GM12878 (cell line): ENCODE measurements around the gene HOXC9. TPM values are rescaled to one million over a fixed set of nuclear protein-coding genes. Genes with fewer than 3 reads are reported as not detected.

ENCODE experiments used
- BACH1 ChIP-seq: fragments of 450-650 bp; IDR thresholded peaks from 2 replicates; pipeline ENCODE4 v1.6.1; 2017; ENCODE audit warnings: mild to moderate bottlenecking, borderline replicate concordance
- BCL3 ChIP-seq: IDR thresholded peaks from 2 replicates; pipeline ENCODE4 v1.6.1; 2011; ENCODE audit warnings: borderline replicate concordance, low read depth, mild to moderate bottlenecking, moderate library complexity, low read length; ENCODE audit not compliant: insufficient read depth, poor library complexity, severe bottlenecking
- CHD1 ChIP-seq: IDR thresholded peaks from 2 replicates; pipeline ENCODE4 v1.6.1; 2012; ENCODE audit warnings: low read depth, low read length, improper control_type of control experiment
- CHD2 ChIP-seq: IDR thresholded peaks from 2 replicates; pipeline ENCODE4 v1.6.1; 2011; ENCODE audit warnings: low read depth, low read length, improper control_type of control experiment, borderline replicate concordance
- E2F4 ChIP-seq: IDR thresholded peaks from 2 replicates; pipeline ENCODE4 v1.6.1; 2012; ENCODE audit warnings: low read depth, low read length, improper control_type of control experiment
- EGR1 ChIP-seq, 2 experiments: IDR thresholded peaks; 1 replicate in 1 of 2; 2 replicates in 1 of 2; pipeline ENCODE4 v1.6.1; 2011 to 2012; ENCODE audit warnings: low read depth in 2 of 2, low read length in 2 of 2, borderline replicate concordance in 1 of 2, mild to moderate bottlenecking in 1 of 2, moderate library complexity in 1 of 2
- ELK1 ChIP-seq: IDR thresholded peaks from 2 replicates; pipeline ENCODE4 v1.6.1; 2012; ENCODE audit warnings: low read depth, low read length, improper control_type of control experiment
- FOXK2 ChIP-seq: fragments of 450-650 bp; IDR thresholded peaks from 2 replicates; pipeline ENCODE4 v1.6.1; 2017; ENCODE audit warnings: mild to moderate bottlenecking, moderate library complexity
- IRF4 ChIP-seq: IDR thresholded peaks from 2 replicates; pipeline ENCODE4 v1.6.1; 2011; ENCODE audit warnings: low read depth, low read length
- JUNB ChIP-seq: IDR thresholded peaks from 2 replicates; pipeline ENCODE4 v1.6.1; 2016; ENCODE audit warnings: antibody characterized with exemption, mild to moderate bottlenecking
- LARP7 ChIP-seq: fragments of 450-650 bp; IDR thresholded peaks from 2 replicates; pipeline ENCODE4 v1.6.1; 2017; ENCODE audit warnings: mild to moderate bottlenecking
- MYB ChIP-seq: fragments of 150-350 bp; IDR thresholded peaks from 2 replicates; pipeline ENCODE4 v1.6.1; 2014; ENCODE audit warnings: mild to moderate bottlenecking, low read depth, low read length, borderline replicate concordance
- NFYA ChIP-seq: IDR thresholded peaks from 2 replicates; pipeline ENCODE4 v1.6.1; 2011; ENCODE audit warnings: low read depth, mild to moderate bottlenecking, low read length, improper control_type of control experiment, borderline replicate concordance
- NRF1 ChIP-seq: conservative IDR thresholded peaks from 2 replicates; pipeline ENCODE4 v1.6.1; 2011; ENCODE audit warnings: mild to moderate bottlenecking, low read depth, low read length, improper control_type of control experiment
- PKNOX1 ChIP-seq: fragments of 450-650 bp; IDR thresholded peaks from 2 replicates; pipeline ENCODE4 v1.6.1; 2016; ENCODE audit warnings: mild to moderate bottlenecking
- POLR2A ChIP-seq: IDR thresholded peaks from 2 replicates; pipeline ENCODE4 v1.6.1; 2011; ENCODE audit warnings: low read depth, mild to moderate bottlenecking, low read length
- POU2F2 ChIP-seq: IDR thresholded peaks from 3 replicates; pipeline ENCODE4 v1.6.1; 2011; ENCODE audit warnings: low read depth, mild to moderate bottlenecking, low read length, borderline replicate concordance
- SP1 ChIP-seq: IDR thresholded peaks from one replicate; pipeline ENCODE4 v1.6.1; 2011; ENCODE audit warnings: low read depth, low read length
- SREBF2 ChIP-seq: IDR thresholded peaks from 2 replicates; pipeline ENCODE4 v1.6.1; 2012; ENCODE audit warnings: mild to moderate bottlenecking, low read length
- SRF ChIP-seq, 2 experiments: IDR thresholded peaks; 2 replicates each; pipeline ENCODE4 v1.6.1; 2011; ENCODE audit warnings: low read depth in 2 of 2, low read length in 2 of 2, mild to moderate bottlenecking in 1 of 2, moderate library complexity in 1 of 2
- SUZ12 ChIP-seq: fragments of 200-600 bp; sonication (generic); IDR thresholded peaks from one replicate; pipeline ENCODE4 v1.6.1; 2018; ENCODE audit warnings: antibody characterized with exemption, mild to moderate bottlenecking; ENCODE audit not compliant: unreplicated experiment
- ZZZ3 ChIP-seq: IDR thresholded peaks from 2 replicates; pipeline ENCODE4 v1.6.1; 2011; ENCODE audit warnings: low read depth; ENCODE audit not compliant: control insufficient read depth, insufficient read length
- polyA plus RNA-seq, 11 experiments: library from polyadenylated mRNA; depleted of rRNA in 4 of 11; unstranded in 6 of 11; stranded (reverse) in 5 of 11; fragments of >200 nt; fragmentation: Nextera tagmentation in 4 of 11; fragmentation: Illumina TruSeq in 1 of 11; extraction: Ambion mirVana in 4 of 11; extraction: Trizol in 1 of 11; gene quantifications; 1 replicate in 1 of 11; 2 replicates in 10 of 11; pipeline versions ENCODE4 v1.2.1 to v1.2.3, GENCODE V29; 2011 to 2016; ENCODE audit warnings: inconsistent platforms in 2 of 11, missing spikeins in 2 of 11, low read depth in 1 of 11
- total RNA-seq, 4 experiments: library from RNA; depleted of rRNA in 3 of 4; stranded (reverse); fragments of >200 nt in 3 of 4; fragmentation: Illumina TruSeq in 1 of 4; extraction: Trizol in 1 of 4; gene quantifications; 2 replicates each; pipeline versions ENCODE4 v1.2.1 to v1.2.3, GENCODE V29; 2013 to 2021
- TF ChIP-seq, protein P1 (sequence below): IDR thresholded peaks from 2 replicates; pipeline ENCODE4 v1.6.1; 2012; ENCODE audit warnings: low read depth, low read length, improper control_type of control experiment
- TF ChIP-seq, protein P2 (sequence below): fragments of 450-650 bp; IDR thresholded peaks from 2 replicates; pipeline ENCODE4 v1.6.1; 2017; ENCODE audit warnings: mild to moderate bottlenecking

The HOXC9 gene
- total and polyA plus RNA-seq, 10 of the 15 experiments (the other 5 are each of a cell fraction or from before 2014, with no cell fraction given), result not detected

DNA sequence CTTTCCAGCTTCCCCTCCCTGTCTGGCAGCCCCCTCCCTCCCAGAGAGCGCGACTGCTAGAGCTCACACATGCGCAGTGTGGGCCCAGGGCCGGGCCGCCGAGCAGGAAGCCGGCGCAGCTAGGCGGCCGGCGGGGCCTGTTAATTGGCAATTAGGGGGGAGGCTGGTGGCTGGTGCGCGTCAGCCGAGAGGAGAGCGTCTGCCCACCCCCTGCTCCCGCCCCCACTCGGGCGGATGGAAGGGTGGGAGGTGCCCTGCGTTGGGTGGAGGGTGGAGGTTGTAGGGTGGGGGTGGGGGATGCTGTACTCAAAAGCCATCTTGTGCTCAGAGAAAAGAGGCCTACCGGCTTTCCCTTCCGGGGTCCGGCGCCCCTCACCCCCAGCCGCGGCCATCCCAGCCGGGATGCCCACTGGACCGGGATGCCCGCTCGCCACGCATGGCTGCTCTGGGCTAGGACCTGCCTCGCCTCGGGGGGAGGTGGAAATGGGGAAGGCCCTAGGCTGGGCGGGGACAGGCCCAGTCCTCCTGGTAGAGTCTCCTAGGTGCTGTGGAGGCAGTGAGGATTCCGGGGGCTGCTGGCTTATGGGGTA is 18.0 kb downstream of the HOXC9 start (continued):
- TF ChIP-seq MYB, result no peak
- TF ChIP-seq POU2F2, result peak; percentile 58; the same call in 1 of the 3 replicates
- TF ChIP-seq ZZZ3, result no peak
- TF ChIP-seq NRF1, result peak; percentile 80
- TF ChIP-seq SRF (IDR thresholded peaks at IDR 0.05; ENCODE audit: low read depth in 2 of 2, low read length in 2 of 2), result no peak
- no peak for TF ChIP-seq CHD1
- 0 out of 2 replicates have a peak, but pooled peaks have one; percentile 4 for TF ChIP-seq PKNOX1
- no peak for TF ChIP-seq BCL3
- TF ChIP-seq SREBF2, result no peak
- peak; percentile 79 for TF ChIP-seq POLR2A
- peak in 1 of 2 experiments; percentile 82; a peak in 2 of 3 replicates for TF ChIP-seq EGR1 (IDR thresholded peaks at IDR 0.05; ENCODE audit: borderline replicate concordance in 1 of 2, low read depth in 2 of 2, low read length in 2 of 2)
- TF ChIP-seq ELK1, result no peak
- TF ChIP-seq, protein P1, sequence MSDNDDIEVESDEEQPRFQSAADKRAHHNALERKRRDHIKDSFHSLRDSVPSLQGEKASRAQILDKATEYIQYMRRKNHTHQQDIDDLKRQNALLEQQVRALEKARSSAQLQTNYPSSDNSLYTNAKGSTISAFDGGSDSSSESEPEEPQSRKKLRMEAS, result no peak
- TF ChIP-seq, protein P2, sequence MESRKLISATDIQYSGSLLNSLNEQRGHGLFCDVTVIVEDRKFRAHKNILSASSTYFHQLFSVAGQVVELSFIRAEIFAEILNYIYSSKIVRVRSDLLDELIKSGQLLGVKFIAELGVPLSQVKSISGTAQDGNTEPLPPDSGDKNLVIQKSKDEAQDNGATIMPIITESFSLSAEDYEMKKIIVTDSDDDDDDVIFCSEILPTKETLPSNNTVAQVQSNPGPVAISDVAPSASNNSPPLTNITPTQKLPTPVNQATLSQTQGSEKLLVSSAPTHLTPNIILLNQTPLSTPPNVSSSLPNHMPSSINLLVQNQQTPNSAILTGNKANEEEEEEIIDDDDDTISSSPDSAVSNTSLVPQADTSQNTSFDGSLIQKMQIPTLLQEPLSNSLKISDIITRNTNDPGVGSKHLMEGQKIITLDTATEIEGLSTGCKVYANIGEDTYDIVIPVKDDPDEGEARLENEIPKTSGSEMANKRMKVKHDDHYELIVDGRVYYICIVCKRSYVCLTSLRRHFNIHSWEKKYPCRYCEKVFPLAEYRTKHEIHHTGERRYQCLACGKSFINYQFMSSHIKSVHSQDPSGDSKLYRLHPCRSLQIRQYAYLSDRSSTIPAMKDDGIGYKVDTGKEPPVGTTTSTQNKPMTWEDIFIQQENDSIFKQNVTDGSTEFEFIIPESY, result no peak
- TF ChIP-seq SP1, result no peak
- TF ChIP-seq SUZ12, result no peak
- TF ChIP-seq BACH1, result 0 out of 2 replicates have a peak, but pooled peaks have one; percentile 45
- TF ChIP-seq LARP7, result peak; percentile 78; the same call in 1 of the 2 replicates
- no peak for TF ChIP-seq IRF4
- no peak for TF ChIP-seq FOXK2
- no peak for TF ChIP-seq NFYA
- no peak for TF ChIP-seq E2F4
- TF ChIP-seq CHD2, result peak; percentile 73
- TF ChIP-seq JUNB, result no peak
